K562 (cell line): ENCODE data around the gene GLDN. TPM values are rescaled to one million over a fixed set of nuclear protein-coding genes. Genes with fewer than 3 reads are reported as not detected.

Source experiments
- ATAC-seq: fragments of 200-7000 bp; cut with Tn5 transposase; 3 replicates; pipeline ENCODE4 v1.9.1; 2020; ENCODE audit warnings: moderate library complexity
- BruUV-seq: library from RNA; stranded (reverse); fragments of 400-500 nt; replicated peaks from 2 replicates; lab custom pipeline; 2021; lab: Mats Ljungman, UMichigan
- CTCF ChIA-PET: fragments of 300-600 bp; formaldehyde crosslinking; extraction: SDS; loops from one replicate; lab custom pipeline; 2021; ENCODE audit warnings: low intra/inter-chr PET ratio; lab: Yijun Ruan, JAX
- POLR2A ChIA-PET: fragments of 300-600, 350-650 bp; sonication (Branson Sonifier 250); formaldehyde crosslinking; extraction: SDS; loops from one replicate; lab custom pipeline; 2021; ENCODE audit warnings: antibody characterized with exemption, inconsistent platforms; lab: Yijun Ruan, JAX
- DNase-seq, 4 experiments: peaks; one replicate each; pipeline versions ENCODE4 v3.0.0 to v3.0.0-alpha.2; 2011 to 2018; ENCODE audit warnings: low spot score in 3 of 4, mixed read lengths in 3 of 4; ENCODE audit errors: extremely low read depth in 1 of 4
- FAIRE-seq: peaks from 2 replicates; lab custom pipeline; 2011; peaks lifted over from hg19 to GRCh38; lab: Jason Lieb, UNC
- H2AFZ ChIP-seq: 2 replicates; pipeline ENCODE4 v1.6.0; 2011; ENCODE audit warnings: low read depth, low read length, control low read depth, inconsistent platforms
- H3K27ac ChIP-seq: fragments of 200-600 bp; 3 replicates; pipeline ENCODE4 v1.8.0; 2011; ENCODE audit warnings: low read depth, mild to moderate bottlenecking, control low read depth, inconsistent platforms, low read length, moderate library complexity, mixed read lengths; ENCODE audit errors: extremely low read depth
- H3K27me3 ChIP-seq, 2 experiments: fragments of 300-600 bp in 1 of 2; 2 replicates in 1 of 2; 3 replicates in 1 of 2; pipeline versions ENCODE4 v1.6.0 to v1.8.0; 2011; ENCODE audit warnings: inconsistent platforms in 2 of 2, low read length in 2 of 2, mild to moderate bottlenecking in 1 of 2, mixed read lengths in 1 of 2, moderate library complexity in 1 of 2; ENCODE audit not compliant: control insufficient read depth in 2 of 2, insufficient read depth in 2 of 2
- H3K36me3 ChIP-seq: fragments of 300-600 bp; 3 replicates; pipeline ENCODE4 v1.8.0; 2011; ENCODE audit warnings: mild to moderate bottlenecking, low read length, inconsistent platforms; ENCODE audit not compliant: control insufficient read depth, insufficient read depth
- H3K4me1 ChIP-seq, 2 experiments: fragments of 200-600 bp in 1 of 2; replicated peaks in 1 of 2; 2 replicates in 1 of 2; 3 replicates in 1 of 2; pipeline versions ENCODE4 v1.5.1 to v1.8.0; 2011; ENCODE audit warnings: inconsistent platforms in 2 of 2, low read length in 2 of 2, mild to moderate bottlenecking in 1 of 2, mixed read lengths in 1 of 2, moderate library complexity in 1 of 2; ENCODE audit not compliant: control insufficient read depth in 2 of 2, insufficient read depth in 2 of 2
- H3K4me2 ChIP-seq: 2 replicates; pipeline ENCODE4 v1.6.1; 2011; ENCODE audit warnings: low read length, control low read depth, inconsistent platforms, mixed read lengths; ENCODE audit not compliant: insufficient read depth
- H3K4me3 ChIP-seq: fragments of 200-600 bp; sonication (generic), shearing (Covaris generic); 2 replicates; pipeline ENCODE4 v1.5.1; 2016; ENCODE audit warnings: control low read depth, inconsistent platforms
- H3K79me2 ChIP-seq: fragments of 200-600 bp; 3 replicates; pipeline ENCODE4 v1.8.0; 2011; ENCODE audit warnings: low read length, inconsistent platforms; ENCODE audit not compliant: control insufficient read depth, insufficient read depth
- H3K9ac ChIP-seq, 2 experiments: 2 replicates each; pipeline versions ENCODE4 v1.6.0 to v1.6.1; 2011; ENCODE audit warnings: low read depth in 2 of 2, low read length in 2 of 2, control low read depth in 1 of 2, inconsistent platforms in 1 of 2, mild to moderate bottlenecking in 1 of 2, mixed read lengths in 1 of 2; ENCODE audit not compliant: insufficient read depth in 1 of 2
- H3K9me1 ChIP-seq: one replicate; pipeline ENCODE4 v1.6.0; 2011; ENCODE audit warnings: inconsistent platforms, mild to moderate bottlenecking, low read length, moderate library complexity; ENCODE audit not compliant: control insufficient read depth, insufficient read depth
- H3K9me3 ChIP-seq: replicated peaks from 2 replicates; pipeline ENCODE4 v1.5.1; 2011; ENCODE audit warnings: low read depth, low read length, inconsistent platforms; ENCODE audit not compliant: control insufficient read depth, insufficient read depth
- H4K20me1 ChIP-seq: replicated peaks from 2 replicates; pipeline ENCODE4 v1.6.1; 2011; ENCODE audit warnings: low read length, inconsistent platforms, mixed read lengths; ENCODE audit not compliant: control insufficient read depth, insufficient read depth
- EP300 ChIP-seq: IDR thresholded peaks from 2 replicates; pipeline ENCODE4 v1.6.1; 2012; ENCODE audit warnings: low read length, improper control_type of control experiment
- ETV1 ChIP-seq: fragments of 450-650 bp; conservative IDR thresholded peaks from 2 replicates; pipeline ENCODE4 v1.6.1; 2016; ENCODE audit warnings: missing genetic modification characterization, control low read depth, low read depth, missing compliant biosample characterization
- FOXA3 ChIP-seq, 2 experiments: fragments of 450-650 bp in 1 of 2; sonication (generic) in 1 of 2; formaldehyde crosslinking; IDR thresholded peaks in 1 of 2; conservative IDR thresholded peaks in 1 of 2; 2 replicates each; pipeline versions ENCODE4 v1.4.0 to v1.8.0; 2020 to 2022; ENCODE audit warnings: mild to moderate bottlenecking in 2 of 2, missing genetic modification reagents in 1 of 2
- HMG20A ChIP-seq: fragments of 450-650 bp; formaldehyde crosslinking; conservative IDR thresholded peaks from 2 replicates; pipeline ENCODE4 v1.4.0; 2020; ENCODE audit warnings: mild to moderate bottlenecking, mixed read lengths
- MCM7 ChIP-seq, 2 experiments: fragments of 450-650 bp; IDR thresholded peaks; 2 replicates each; pipeline ENCODE4 v1.6.1; 2016 to 2018
- MEF2D ChIP-seq: conservative IDR thresholded peaks from 2 replicates; pipeline ENCODE4 v1.6.1; 2016; ENCODE audit warnings: low read depth, missing genetic modification characterization, missing compliant biosample characterization
- MTA1 ChIP-seq: fragments of 450-650 bp; IDR thresholded peaks from 2 replicates; pipeline ENCODE4 v1.6.1; 2017; ENCODE audit warnings: borderline replicate concordance
- NFXL1 ChIP-seq: fragments of 450-650 bp; formaldehyde crosslinking; IDR thresholded peaks from 2 replicates; pipeline ENCODE4 v1.4.0; 2021; ENCODE audit warnings: mild to moderate bottlenecking
- OTX1 ChIP-seq: fragments of 450-650 bp; formaldehyde crosslinking; IDR thresholded peaks from 2 replicates; pipeline ENCODE4 v1.4.0; 2022; ENCODE audit warnings: mild to moderate bottlenecking
- RAD21 ChIP-seq, 2 experiments: fragments of 250-450 bp in 1 of 2; fragments of 450-650 bp in 1 of 2; sonication (Bioruptor Pico) in 1 of 2; formaldehyde crosslinking in 1 of 2; IDR thresholded peaks in 1 of 2; conservative IDR thresholded peaks in 1 of 2; 2 replicates each; pipeline versions ENCODE4 v1.4.0 to v1.8.0; 2020 to 2022; ENCODE audit warnings: mild to moderate bottlenecking in 2 of 2, moderate library complexity in 1 of 2
- RBM14 ChIP-seq: fragments of 200-400 bp; formaldehyde crosslinking; IDR thresholded peaks from 2 replicates; pipeline ENCODE4 v1.6.1; 2018; ENCODE audit warnings: low read depth, mild to moderate bottlenecking, low read length, moderate library complexity, borderline replicate concordance; ENCODE audit not compliant: insufficient read depth
- TARDBP ChIP-seq: fragments of 450-650 bp; IDR thresholded peaks from 2 replicates; pipeline ENCODE4 v1.6.1; 2016
- THRAP3 ChIP-seq: fragments of 450-650 bp; IDR thresholded peaks from 2 replicates; pipeline ENCODE4 v1.6.1; 2016; ENCODE audit warnings: mild to moderate bottlenecking, inconsistent platforms, borderline replicate concordance
- ZNF217 ChIP-seq: sonication (generic); formaldehyde crosslinking; IDR thresholded peaks from 2 replicates; pipeline ENCODE4 v1.8.0; 2022; ENCODE audit warnings: mild to moderate bottlenecking, missing genetic modification reagents
- WGBS: fragments of 100-300 bp; shearing (Covaris generic); methylation state at CpG from one replicate; pipeline ENCODE4 v1.1.6; 2016; ENCODE audit warnings: low coverage, mixed read lengths; ENCODE audit not compliant: insufficient coverage; ENCODE audit errors: missing lambda C conversion rate; 5-methylcytosine and 5-hydroxymethylcytosine counted together
- in situ Hi-C: fragments of 300-500 bp; cut with MboI; formaldehyde crosslinking; loops from 4 replicates; pipeline ENCODE4 v1.15.0; 2018; ENCODE audit warnings: inconsistent platforms, mixed read lengths
- intact Hi-C: fragments of 100-400 bp; cut with micrococcal nuclease; formaldehyde crosslinking; loops from 2 replicates; pipeline ENCODE4 v1.14.2; 2022
- polyA plus RNA-seq, 8 experiments: library from polyadenylated mRNA; depleted of rRNA in 4 of 8; stranded (reverse) in 5 of 8; unstranded in 3 of 8; fragments of >200 nt; fragmentation: Nextera tagmentation in 2 of 8; fragmentation: Illumina TruSeq in 1 of 8; extraction: Ambion mirVana in 2 of 8; extraction: Trizol in 1 of 8; gene quantifications; 2 replicates each; pipeline versions ENCODE4 v1.2.1 to v1.2.3, GENCODE V29; 2011 to 2014; ENCODE audit warnings: inconsistent platforms in 1 of 8, missing spikeins in 1 of 8
- total RNA-seq, 7 experiments: library from RNA; depleted of rRNA in 6 of 7; stranded (reverse); fragments of >200 nt in 6 of 7; fragmentation: Illumina TruSeq in 2 of 7; extraction: Trizol in 2 of 7; gene quantifications; 2 replicates each; pipeline versions ENCODE4 v1.2.1 to v1.2.3, GENCODE V29; 2011 to 2021; ENCODE audit warnings: low replicate concordance in 1 of 7
- TF ChIP-seq, protein P1 (sequence below): sonication (generic); formaldehyde crosslinking; IDR thresholded peaks from 2 replicates; pipeline ENCODE4 v1.8.0; 2022; ENCODE audit warnings: mild to moderate bottlenecking, missing genetic modification reagents
- TF ChIP-seq, protein P2 (sequence below): fragments of 450-650 bp; formaldehyde crosslinking; IDR thresholded peaks from 2 replicates; pipeline ENCODE4 v1.4.0; 2020; ENCODE audit warnings: mild to moderate bottlenecking

GLDN gene
- total and polyA plus RNA-seq, 9 of the 15 experiments (the other 6 are each of a cell fraction or from before 2014, with no cell fraction given): 0.05 to 0.33 (median 0.18) TPM

DNA sequence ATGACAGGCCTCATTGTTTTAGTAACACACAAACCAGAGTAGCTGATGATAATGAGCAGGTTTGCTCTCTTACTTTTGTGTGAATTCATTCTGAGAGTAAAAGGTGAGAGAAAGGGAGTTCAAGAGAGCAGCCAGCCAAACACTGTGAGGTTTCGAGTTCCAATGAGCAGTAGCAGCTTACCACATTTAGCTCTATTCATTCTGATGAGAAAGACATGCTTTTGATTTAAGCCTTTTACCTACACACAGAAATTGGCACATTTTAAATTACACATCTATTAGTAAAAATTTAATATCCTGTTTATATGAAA, 28.0 kb downstream of the GLDN start:
- intact Hi-C loops: no loop called here
- in situ Hi-C loops: no loop called here
- H3K36me3 ChIP-seq: no peaks in the 10 kb centered on the region
- peaks cover 13 to 20% of the 10 kb centered on the region in 2 experiments for H3K27me3 ChIP-seq
- ChIA-PET POLR2A (interaction anchor here (0.7 to 0.8 kb wide), 2 partner anchors 15 to 39 kb away, joined by 3 to 4 read pairs; no protein-coding TSS in a partner anchor), CTCF (no interaction called here)
- H3K79me2 ChIP-seq: no peaks in the 10 kb centered on the region
- no peak overlapping the region for H3K27ac ChIP-seq
- FAIRE-seq (peak; percentile 52), DNase-seq (no peak), ATAC-seq (no peak)
- H3K4me2 ChIP-seq: no peak overlapping the region
- no peak overlapping the region for H3K4me3 ChIP-seq
- no peaks in the 10 kb centered on the region for H3K9me3 ChIP-seq
- H4K20me1 ChIP-seq: 0 out of 2 replicates have a peak, but pooled peaks cover 4% of the 10 kb centered on the region
- 9% methylated on average over 1 of the region's 1 CpG for whole genome bisulfite sequencing
- no peaks in the 10 kb centered on the region for H3K9me1 ChIP-seq
- H3K4me1 ChIP-seq: no peaks in the 10 kb centered on the region
- no peak for TF ChIP-seq RAD21 (CRISPR knock-in tag; conservative IDR thresholded peaks at IDR 0.05 in 1 of 2, IDR thresholded peaks at IDR 0.05 in 1 of 2)
- TF ChIP-seq, protein P1, sequence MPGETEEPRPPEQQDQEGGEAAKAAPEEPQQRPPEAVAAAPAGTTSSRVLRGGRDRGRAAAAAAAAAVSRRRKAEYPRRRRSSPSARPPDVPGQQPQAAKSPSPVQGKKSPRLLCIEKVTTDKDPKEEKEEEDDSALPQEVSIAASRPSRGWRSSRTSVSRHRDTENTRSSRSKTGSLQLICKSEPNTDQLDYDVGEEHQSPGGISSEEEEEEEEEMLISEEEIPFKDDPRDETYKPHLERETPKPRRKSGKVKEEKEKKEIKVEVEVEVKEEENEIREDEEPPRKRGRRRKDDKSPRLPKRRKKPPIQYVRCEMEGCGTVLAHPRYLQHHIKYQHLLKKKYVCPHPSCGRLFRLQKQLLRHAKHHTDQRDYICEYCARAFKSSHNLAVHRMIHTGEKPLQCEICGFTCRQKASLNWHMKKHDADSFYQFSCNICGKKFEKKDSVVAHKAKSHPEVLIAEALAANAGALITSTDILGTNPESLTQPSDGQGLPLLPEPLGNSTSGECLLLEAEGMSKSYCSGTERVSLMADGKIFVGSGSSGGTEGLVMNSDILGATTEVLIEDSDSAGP (CRISPR knock-in tag): no peak
- no peak overlapping the region for H2AFZ ChIP-seq
- H3K9ac ChIP-seq: no peak overlapping the region
- no TSS peak for BruUV-seq

- CTCF ChIA-PET: no interaction called here
- Histone ChIP-seq H3K27ac (no peak overlapping the region), H3K4me2 (no peak overlapping the region), H3K4me1 (no peaks in the 10 kb centered on the region), H3K79me2 (no peaks in the 10 kb centered on the region), H3K27me3 (peaks cover 7 to 15% of the 10 kb centered on the region in 2 experiments), H3K4me3 (no peak overlapping the region), H3K9ac (no peak overlapping the region), H2AFZ (no peak overlapping the region), H4K20me1 (0 out of 2 replicates have a peak, but pooled peaks cover 4% of the 10 kb centered on the region), H3K9me1 (no peaks in the 10 kb centered on the region), H3K9me3 (no peaks in the 10 kb centered on the region), H3K36me3 (no peaks in the 10 kb centered on the region)
- no TSS peak for BruUV-seq
- in situ Hi-C loops (no loop called here), intact Hi-C loops (no loop called here)
- FAIRE-seq (no peak), ATAC-seq (no peak), DNase-seq (no peak)
- POLR2A ChIA-PET: no interaction called here
- whole genome bisulfite sequencing: 0% methylated on average over 1 of the region's 1 CpG
- TF ChIP-seq ZNF217 (CRISPR knock-in tag) (no peak), NFXL1 (CRISPR knock-in tag) (no peak), ETV1 (tag) (no peak), THRAP3 (no peak), MEF2D (no peak), OTX1 (no peak), MTA1 (no peak), MCM7 (IDR thresholded peaks at IDR 0.05) (no peak), TARDBP (no peak), EP300 (no peak), RBM14 (no peak), HMG20A (no peak), FOXA3 (CRISPR knock-in tag; conservative IDR thresholded peaks at IDR 0.05 in 1 of 2, IDR thresholded peaks at IDR 0.05 in 1 of 2) (no peak)
- TF ChIP-seq, protein P2, sequence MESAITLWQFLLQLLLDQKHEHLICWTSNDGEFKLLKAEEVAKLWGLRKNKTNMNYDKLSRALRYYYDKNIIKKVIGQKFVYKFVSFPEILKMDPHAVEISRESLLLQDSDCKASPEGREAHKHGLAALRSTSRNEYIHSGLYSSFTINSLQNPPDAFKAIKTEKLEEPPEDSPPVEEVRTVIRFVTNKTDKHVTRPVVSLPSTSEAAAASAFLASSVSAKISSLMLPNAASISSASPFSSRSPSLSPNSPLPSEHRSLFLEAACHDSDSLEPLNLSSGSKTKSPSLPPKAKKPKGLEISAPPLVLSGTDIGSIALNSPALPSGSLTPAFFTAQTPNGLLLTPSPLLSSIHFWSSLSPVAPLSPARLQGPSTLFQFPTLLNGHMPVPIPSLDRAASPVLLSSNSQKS (CRISPR knock-in tag): no peak
Measured at GRCh38 chr15:51371266-51371665, 29.8 kb downstream of the GLDN start.
